SU-DHL-6 (cell line): Measurements from ENCODE around the gene KLHL4.

Source experiments
- H2AFZ ChIP-seq: fragments of 200-600 bp; sonication (generic); 2 replicates; pipeline ENCODE4 v1.6.1; 2014; ENCODE audit warnings: low read depth, mild to moderate bottlenecking, moderate library complexity, mixed read lengths, antibody characterized with exemption, low read length; ENCODE audit not compliant: severe bottlenecking
- H3F3A ChIP-seq: fragments of 200-600 bp; shearing (Covaris generic); 2 replicates; pipeline ENCODE4 v1.6.0; 2016; ENCODE audit warnings: antibody characterized with exemption, mild to moderate bottlenecking; ENCODE audit not compliant: insufficient read depth
- H3K27ac ChIP-seq: fragments of 200-600 bp; sonication (generic); 2 replicates; pipeline ENCODE4 v1.5.1; 2016; ENCODE audit warnings: low read depth, mild to moderate bottlenecking, low read length, moderate library complexity, mixed read lengths
- H3K27me3 ChIP-seq: fragments of 200-600 bp; sonication (generic), shearing (Covaris generic); 2 replicates; pipeline ENCODE4 v1.6.0; 2014; ENCODE audit warnings: mild to moderate bottlenecking, low read length
- H3K36me3 ChIP-seq: fragments of 200-600 bp; sonication (generic); 2 replicates; pipeline ENCODE4 v1.6.1; 2014; ENCODE audit warnings: mild to moderate bottlenecking, low read length, mixed read lengths
- H3K4me2 ChIP-seq: fragments of 300-600, 200-600 bp; shearing (Covaris generic), sonication (generic); 2 replicates; pipeline ENCODE4 v1.6.0; 2014; ENCODE audit warnings: low read length, low read depth, mild to moderate bottlenecking; ENCODE audit not compliant: poor library complexity, severe bottlenecking
- H3K4me3 ChIP-seq: fragments of 200-600 bp; sonication (generic); 2 replicates; pipeline ENCODE4 v1.5.1; 2014; ENCODE audit warnings: antibody characterized with exemption, low read length, mild to moderate bottlenecking, mixed read lengths; ENCODE audit not compliant: insufficient read depth, poor library complexity, severe bottlenecking
- H3K79me2 ChIP-seq: fragments of 200-600 bp; sonication (generic); 2 replicates; pipeline ENCODE4 v1.6.1; 2014; ENCODE audit warnings: mild to moderate bottlenecking, low read length, moderate library complexity; ENCODE audit not compliant: insufficient read depth
- H3K9ac ChIP-seq: fragments of 200-600 bp; sonication (generic); 2 replicates; pipeline ENCODE4 v1.7.0; 2014; ENCODE audit warnings: mild to moderate bottlenecking, low read length
- H3K9me2 ChIP-seq: fragments of 200-600 bp; sonication (generic); replicated peaks from 2 replicates; pipeline ENCODE4 v1.6.1; 2014; ENCODE audit warnings: low read length; ENCODE audit not compliant: insufficient read depth
- H3K9me3 ChIP-seq: fragments of 200-600 bp; sonication (generic); 2 replicates; pipeline ENCODE4 v1.6.1; 2014; ENCODE audit warnings: low read length, mixed read lengths; ENCODE audit not compliant: insufficient read depth
- H4K20me1 ChIP-seq: fragments of 200-600 bp; sonication (generic); 2 replicates; pipeline ENCODE4 v1.6.1; 2014; ENCODE audit warnings: low read depth, mild to moderate bottlenecking, antibody characterized with exemption, low read length, moderate library complexity, mixed read lengths
- CTCF ChIP-seq: fragments of 200-600 bp; sonication (generic); IDR thresholded peaks from one replicate; pipeline ENCODE4 v1.5.1; 2017; ENCODE audit warnings: antibody characterized with exemption, mild to moderate bottlenecking, low read length, moderate library complexity; ENCODE audit not compliant: insufficient read depth, poor library complexity, severe bottlenecking
- EZH2phosphoT487 ChIP-seq: fragments of 200-600 bp; sonication (generic), shearing (Covaris generic); conservative IDR thresholded peaks from 2 replicates; pipeline ENCODE4 v1.6.1; 2018; ENCODE audit warnings: mild to moderate bottlenecking, antibody characterized with exemption, low read length, moderate library complexity, mixed read lengths

Gene KLHL4

GRCh38 chrX:87661761-87662160 lies 144.2 kb downstream of the KLHL4 start:
- Histone ChIP-seq H3K9me2 (no peaks in the 10 kb centered on the region), H3K27me3 (no peaks in the 10 kb centered on the region), H2AFZ (no peak overlapping the region), H3K36me3 (no peaks in the 10 kb centered on the region), H3F3A (no peaks in the 10 kb centered on the region), H4K20me1 (no peaks in the 10 kb centered on the region), H3K9me3 (no peaks in the 10 kb centered on the region), H3K4me2 (no peak overlapping the region), H3K4me3 (no peak overlapping the region), H3K27ac (no peak overlapping the region), H3K9ac (no peak overlapping the region), H3K79me2 (no peaks in the 10 kb centered on the region)
- TF ChIP-seq EZH2phosphoT487 (no peak), CTCF (no peak)

GRCh38 chrX:87663421-87663820 lies 145.8 kb downstream of the KLHL4 start:
- Histone ChIP-seq H3K27me3 (no peaks in the 10 kb centered on the region), H3K4me2 (no peak overlapping the region), H3K27ac (no peak overlapping the region), H3K79me2 (no peaks in the 10 kb centered on the region), H4K20me1 (no peaks in the 10 kb centered on the region), H3K4me3 (no peak overlapping the region), H3K9me2 (no peaks in the 10 kb centered on the region), H3F3A (no peaks in the 10 kb centered on the region), H3K9ac (no peak overlapping the region), H2AFZ (no peak overlapping the region), H3K9me3 (no peaks in the 10 kb centered on the region), H3K36me3 (no peaks in the 10 kb centered on the region)
- TF ChIP-seq CTCF = no peak
- no peak for TF ChIP-seq EZH2phosphoT487

- no peak overlapping the region for H2AFZ ChIP-seq
- TF ChIP-seq EZH2phosphoT487 (no peak), CTCF (no peak)
- H3F3A ChIP-seq = no peaks in the 10 kb centered on the region
- no peak overlapping the region for H3K4me3 ChIP-seq
- H3K36me3 ChIP-seq = no peaks in the 10 kb centered on the region
- H3K27ac ChIP-seq = no peak overlapping the region
- no peak overlapping the region for H3K9ac ChIP-seq
- no peaks in the 10 kb centered on the region for H4K20me1 ChIP-seq
- no peaks in the 10 kb centered on the region for H3K9me2 ChIP-seq
- H3K27me3 ChIP-seq = no peaks in the 10 kb centered on the region
- H3K9me3 ChIP-seq = no peaks in the 10 kb centered on the region
- no peak overlapping the region for H3K4me2 ChIP-seq
- no peaks in the 10 kb centered on the region for H3K79me2 ChIP-seq
These were observed 146.8 kb downstream of the KLHL4 start for GRCh38 chrX:87664381-87664780.

GRCh38 chrX:87679849-87680248 lies 162.2 kb downstream of the KLHL4 start:
- Histone ChIP-seq H4K20me1 (no peaks in the 10 kb centered on the region), H3K27ac (no peak overlapping the region), H3K36me3 (no peaks in the 10 kb centered on the region), H3K27me3 (no peaks in the 10 kb centered on the region), H2AFZ (no peak overlapping the region), H3K9me3 (no peaks in the 10 kb centered on the region), H3F3A (no peaks in the 10 kb centered on the region), H3K79me2 (no peaks in the 10 kb centered on the region), H3K9me2 (no peaks in the 10 kb centered on the region), H3K9ac (no peak overlapping the region), H3K4me2 (no peak overlapping the region), H3K4me3 (no peak overlapping the region)
- TF ChIP-seq EZH2phosphoT487 (no peak), CTCF (no peak)
